Heart left ventricle (tissue), 16 donors: ENCODE results near the gene GALNTL6. TPM values are rescaled to one million over a fixed set of nuclear protein-coding genes. Genes with fewer than 3 reads are reported as not detected.
"Not testable (repeated sequence)": the region's sequence is repeated elsewhere in the genome, so short reads cannot be mapped to it uniquely, and the experiment has no call there.

Experiments used
- ATAC-seq, 4 donors: fragments of 200-7000 bp; cut with Tn5 transposase; one replicate each; pipeline ENCODE4 v1.9.1; 2020 to 2022; ENCODE audit warnings: moderate library complexity in 4 of 4, mild to moderate bottlenecking in 3 of 4, moderate number of reproducible peaks in 1 of 4
- DNase-seq, 5 donors: peaks; one replicate each; pipeline ENCODE4 v3.0.0-alpha.2; 2020
- H3K27ac ChIP-seq, 12 donors: fragments of 200-600 bp; sonication (generic) in 4 of 12; one replicate each; pipeline versions ENCODE4 v1.5.0 to v1.8.0; 2016 to 2022; ENCODE audit warnings: mild to moderate bottlenecking in 2 of 12
- H3K27me3 ChIP-seq, 9 donors: fragments of 200-600 bp; sonication (generic) in 2 of 9; one replicate each; pipeline versions ENCODE4 v1.5.1 to v1.8.0; 2016 to 2022; ENCODE audit warnings: mild to moderate bottlenecking in 3 of 9
- H3K36me3 ChIP-seq, 9 donors: fragments of 200-600 bp; sonication (generic) in 2 of 9; one replicate each; pipeline versions ENCODE4 v1.5.0 to v1.8.0; 2018 to 2022; ENCODE audit warnings: mild to moderate bottlenecking in 2 of 9
- H3K4me1 ChIP-seq, 12 donors: fragments of 200-600 bp; sonication (generic) in 4 of 12; one replicate each; pipeline versions ENCODE4 v1.5.0 to v1.8.0; 2016 to 2022; ENCODE audit warnings: mild to moderate bottlenecking in 3 of 12
- H3K4me3 ChIP-seq, 12 donors: fragments of 200-600 bp; sonication (generic) in 4 of 12; one replicate each; pipeline versions ENCODE4 v1.5.0 to v1.8.0; 2017 to 2022; ENCODE audit warnings: mild to moderate bottlenecking in 9 of 12, moderate library complexity in 4 of 12
- H3K9me3 ChIP-seq, 12 donors: fragments of 200-600 bp; sonication (generic) in 4 of 12; one replicate each; pipeline versions ENCODE4 v1.5.0 to v1.8.0; 2016 to 2022; ENCODE audit warnings: mild to moderate bottlenecking in 1 of 12
- CTCF ChIP-seq, 12 donors: fragments of 200-600 bp; sonication (generic) in 4 of 12; IDR thresholded peaks; one replicate each; pipeline versions ENCODE4 v1.5.0 to v1.8.0; 2018 to 2022; ENCODE audit warnings: antibody characterized with exemption in 12 of 12, mild to moderate bottlenecking in 5 of 12
- POLR2A ChIP-seq, 2 donors: fragments of 450-650 bp; IDR thresholded peaks; one replicate each; pipeline ENCODE4 v1.6.1; 2017; ENCODE audit warnings: antibody characterized with exemption in 2 of 2, mild to moderate bottlenecking in 2 of 2, moderate library complexity in 2 of 2
- WGBS, 4 donors: extraction: QIAGEN DNeasy Blood & Tissue Kit in 2 of 4; methylation state at CpG; one replicate each; pipeline versions ENCODE4 v1.1.5 to v1.1.7; 2013 to 2018; 5-methylcytosine and 5-hydroxymethylcytosine counted together
- intact Hi-C, 10 donors: fragments of 100-400 bp; cut with DNase I; formaldehyde crosslinking; loops; one replicate each; pipeline versions ENCODE4 v1.11.1 to v1.14.2; 2022
- polyA plus RNA-seq, 2 donors: library from polyadenylated mRNA; stranded (reverse); fragments of 200-250 nt; gene quantifications; one replicate each; pipeline ENCODE4 v1.2.3, GENCODE V29; 2013
- total RNA-seq, 9 donors: library from RNA; depleted of rRNA in 2 of 9; stranded (reverse); fragments of >200 nt in 2 of 9; fragmentation: NEBNext Ultra II Directional in 3 of 9; extraction: Animal tissue kit (Norgen Biotek cat#: 25700) in 3 of 9; gene quantifications; one replicate each; pipeline versions ENCODE4 v1.1.0 to v1.2.4, GENCODE V29; 2016 to 2023
- donor health status: ischemic (EF 13 %, LVEDD 7.1; RV severe dilation, severe dysfunction).
- donor health status: healthy with polysubstance abuse.
- donor health status: DM: no; HTN: yes; CAD: no.
- donor health status: DM: no; HTN: no; CAD: no.
- donor health status: ischemic (EF 25% LVEDD 6.9; RV normal size, moderate dysfunction).
- donor health status: ischemic (EF 25% LVEDD 5.7; RV mildly dilated, moderate dysfunction).
- donor health status: healthy.
- donor health status: DM: yes; HTN: yes; CAD: no.
- donor health status: ischemic (EF 35%, LVEDD 5.7; RV mildly dilated, moderate dysfunction).
- donor health status: nonischemic (EF 11% LVEDD 7.7; RV severe dilation, severe dysfunction).
- donor health status: DM: yes; HTN: yes; CAD: no.
- donor health status: PGD.
- donor health status: ischemic (EF 29% LVEDD 5.4; RV normal size, mild dysfunction).
- donor health status: nonischemic (EF 23%, LVEDD 6.1; RV moderate dilation, normal function).

Gene GALNTL6
- total and polyA plus RNA-seq, 11 donors = 0.33 to 0.52 TPM; not detected in 9

DNA sequence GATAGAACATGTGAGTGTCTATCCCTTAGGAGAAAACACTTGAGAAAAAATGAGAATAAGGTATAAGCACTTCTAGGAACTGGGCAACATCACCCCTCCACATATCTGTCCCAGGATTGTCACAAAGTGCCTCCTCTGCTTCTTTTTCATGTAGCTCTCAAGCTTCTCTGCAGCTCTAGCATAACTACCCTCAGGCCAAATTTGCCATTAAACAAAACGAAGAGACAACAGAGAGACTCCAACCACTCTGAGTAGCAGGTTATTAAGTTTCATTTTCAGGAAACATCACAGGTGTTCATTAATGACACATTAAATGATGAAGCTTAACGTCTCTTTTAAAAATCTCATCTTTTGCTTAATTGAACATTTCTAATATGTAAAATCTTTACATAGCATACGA is 580.0 kb downstream of the GALNTL6 start:
- 69 to 73% (median 71%) methylated on average over 3 of the region's 3 CpGs for whole genome bisulfite sequencing, 4 donors
- no peak overlapping the region for H3K4me3 ChIP-seq

GRCh38 chr4:172404676-172405075 is 591.5 kb downstream of the GALNTL6 start:
- intact Hi-C loops = no loop called here
- Histone ChIP-seq H3K27me3 (no peaks in the 10 kb centered on the region), H3K36me3 (no peaks in the 10 kb centered on the region), H3K27ac (no peak overlapping the region), H3K4me1 (no peaks in the 10 kb centered on the region), H3K4me3 (no peak overlapping the region), H3K9me3 (no peaks in the 10 kb centered on the region)
- 79 to 90% (median 82%) methylated on average over 3 of the region's 3 CpGs for WGBS, 4 donors
- TF ChIP-seq POLR2A (IDR thresholded peaks at IDR 0.05) (no peak), CTCF (IDR thresholded peaks at IDR 0.05) (no peak)
- no peak for DNase-seq
- ATAC-seq = no peak

More for the DNA sequence above, 580.0 kb downstream of the GALNTL6 start:
- intact Hi-C loops = no loop called here
- ATAC-seq (no peak), DNase-seq (no peak)
- H3K27me3 ChIP-seq = no peaks in the 10 kb centered on the region
- H3K36me3 ChIP-seq = no peaks in the 10 kb centered on the region
- no peak overlapping the region for H3K27ac ChIP-seq
- no peaks in the 10 kb centered on the region for H3K4me1 ChIP-seq
- no peaks in the 10 kb centered on the region for H3K9me3 ChIP-seq
- no peak for TF ChIP-seq POLR2A (IDR thresholded peaks at IDR 0.05)

DNA sequence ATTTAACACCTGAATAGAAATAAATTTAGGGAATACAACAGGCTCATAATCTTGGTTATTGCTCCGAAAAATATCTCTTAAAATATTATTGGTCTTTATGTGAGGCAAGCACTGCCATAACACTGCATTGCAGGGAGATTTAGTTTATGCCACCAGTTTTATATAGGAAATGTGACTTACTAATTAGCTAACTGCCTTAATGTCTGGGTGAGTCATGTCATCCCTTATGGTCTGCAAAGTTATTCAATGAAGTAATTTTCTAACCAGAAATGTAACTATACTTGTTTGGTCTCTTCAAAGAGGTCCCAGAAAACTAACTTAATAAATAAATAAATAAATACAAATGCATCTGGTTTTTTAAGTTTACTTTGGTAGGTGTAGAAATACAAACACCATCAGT is 597.2 kb downstream of the GALNTL6 start:
- no peak overlapping the region for H3K4me3 ChIP-seq
- no peaks in the 10 kb centered on the region for H3K9me3 ChIP-seq
- 62 to 84% (median 75%) methylated on average over 1 of the region's 1 CpG for WGBS, 4 donors
- H3K36me3 ChIP-seq = no peaks in the 10 kb centered on the region
- no peaks in the 10 kb centered on the region for H3K4me1 ChIP-seq
- ATAC-seq = no peak
- H3K27ac ChIP-seq = no peak overlapping the region
- intact Hi-C loops = no loop called here
- no peak for DNase-seq
- no peaks in the 10 kb centered on the region for H3K27me3 ChIP-seq
- TF ChIP-seq POLR2A (IDR thresholded peaks at IDR 0.05) = no peak
- no peak for TF ChIP-seq CTCF (IDR thresholded peaks at IDR 0.05)

DNA sequence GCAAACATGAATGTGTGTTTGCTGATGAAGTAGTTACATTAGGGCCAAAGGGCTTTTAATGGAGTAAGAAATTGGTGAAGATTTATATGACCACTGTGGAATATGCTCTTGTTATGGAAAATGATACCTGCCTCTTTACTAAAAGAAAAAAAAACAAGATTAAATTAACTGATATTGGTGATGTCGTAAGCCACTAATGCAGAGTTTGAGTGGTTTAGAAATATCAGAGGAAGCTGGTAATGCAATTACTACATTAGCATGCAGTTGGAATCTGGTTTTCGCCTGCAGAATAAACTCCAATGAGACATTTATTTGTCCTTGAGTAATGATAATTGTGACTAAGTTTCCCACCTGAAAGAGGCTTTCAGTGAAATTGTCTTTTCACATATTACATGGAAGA is 597.9 kb downstream of the GALNTL6 start:
- DNase-seq = no peak
- H3K27ac ChIP-seq = no peak overlapping the region
- ATAC-seq = no peak
- TF ChIP-seq CTCF (IDR thresholded peaks at IDR 0.05) (no peak), POLR2A (IDR thresholded peaks at IDR 0.05) (no peak)
- intact Hi-C loops = no loop called here
- H3K4me3 ChIP-seq = no peak overlapping the region
- WGBS, 4 donors = 85 to 89% (median 87%) methylated on average over 2 of the region's 2 CpGs
- H3K36me3 ChIP-seq = no peaks in the 10 kb centered on the region
- no peaks in the 10 kb centered on the region for H3K27me3 ChIP-seq
- H3K4me1 ChIP-seq = no peaks in the 10 kb centered on the region
- no peaks in the 10 kb centered on the region for H3K9me3 ChIP-seq

DNA sequence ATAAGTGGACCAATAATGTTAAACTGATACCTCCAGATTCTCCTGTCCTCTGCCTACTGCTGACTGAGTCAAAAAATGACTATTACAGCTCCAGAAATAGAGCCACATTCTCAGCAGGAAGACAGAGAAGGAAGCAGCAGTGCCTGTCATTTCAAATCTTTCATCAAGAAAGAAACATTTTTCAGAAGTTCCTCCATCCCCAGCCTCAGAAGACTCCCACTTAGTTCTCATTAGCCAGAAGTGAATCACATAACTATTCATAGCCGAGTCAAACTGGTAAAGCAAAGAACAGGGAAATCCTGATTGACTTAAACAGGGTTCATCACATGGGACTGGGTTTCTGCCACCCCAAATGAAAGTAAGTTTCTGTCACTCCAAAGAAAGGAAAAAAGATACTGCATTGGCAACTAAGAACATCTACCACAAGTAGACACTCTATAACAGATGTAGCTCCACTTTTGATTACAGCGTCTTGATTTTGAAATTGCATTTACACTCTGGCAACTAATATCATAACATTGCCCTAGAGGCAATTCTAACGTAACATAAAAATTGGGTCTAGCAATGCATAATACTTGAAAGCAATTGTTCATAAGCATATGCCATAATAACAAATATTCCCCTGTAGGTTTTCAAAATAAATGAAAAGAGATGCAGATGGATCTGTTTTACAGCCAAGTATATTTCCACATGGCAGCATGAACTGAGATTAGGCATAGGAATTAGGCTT is 599.8 kb downstream of the GALNTL6 start:
- 64 to 84% (median 71%) methylated on average over 3 of the region's 3 CpGs for WGBS, 4 donors
- no peak overlapping the region for H3K27ac ChIP-seq

GRCh38 chr4:172428979-172429378 is 615.8 kb downstream of the GALNTL6 start:
- H3K36me3 ChIP-seq, H3K9me3 ChIP-seq, H3K4me3 ChIP-seq, DNase-seq, H3K27me3 ChIP-seq, H3K27ac ChIP-seq, H3K4me1 ChIP-seq, intact Hi-C loops, ATAC-seq: not testable (repeated sequence)
- WGBS, 4 donors = 91 to 94% (median 93%) methylated on average over 12 of the region's 12 CpGs

More for the DNA sequence above, 599.8 kb downstream of the GALNTL6 start:
- ATAC-seq (no peak), DNase-seq (no peak)
- Histone ChIP-seq H3K36me3 (no peaks in the 10 kb centered on the region), H3K27me3 (no peaks in the 10 kb centered on the region), H3K4me3 (no peak overlapping the region), H3K4me1 (no peaks in the 10 kb centered on the region), H3K9me3 (no peaks in the 10 kb centered on the region)
- TF ChIP-seq CTCF (IDR thresholded peaks at IDR 0.05) (no peak), POLR2A (IDR thresholded peaks at IDR 0.05) (no peak)
- intact Hi-C loops = no loop called here
